Vagina (tissue), 2 donors: ENCODE measurements around the gene ABCB8.

Experiments
- CTCF ChIP-seq, 3 experiments: fragments of 450-650 bp in 2 of 3; fragments of 200-600 bp in 1 of 3; sonication (generic) in 1 of 3; IDR thresholded peaks; one replicate each; pipeline ENCODE4 v1.5.1; 2017 to 2019; ENCODE audit warnings: antibody characterized with exemption in 3 of 3, mild to moderate bottlenecking in 2 of 3, moderate library complexity in 2 of 3
- POLR2A ChIP-seq, 2 donors: fragments of 450-650 bp; IDR thresholded peaks; one replicate each; pipeline ENCODE4 v1.6.1; 2017; ENCODE audit warnings: antibody characterized with exemption in 2 of 2, mild to moderate bottlenecking in 2 of 2, moderate library complexity in 2 of 2
- POLR2AphosphoS5 ChIP-seq, 2 donors: sonication (generic); formaldehyde crosslinking; IDR thresholded peaks; one replicate each; pipeline ENCODE4 v1.9.0; 2017; ENCODE audit warnings: antibody characterized with exemption in 2 of 2, mild to moderate bottlenecking in 2 of 2, low read depth in 1 of 2; ENCODE audit not compliant: insufficient read depth in 1 of 2

- no peak for TF ChIP-seq CTCF (IDR thresholded peaks at IDR 0.05)
- TF ChIP-seq POLR2AphosphoS5 (IDR thresholded peaks at IDR 0.05; ENCODE audit: insufficient read depth in 1 of 2, low read depth in 1 of 2): no peak
- no peak for TF ChIP-seq POLR2A (IDR thresholded peaks at IDR 0.05)
Measured at GRCh38 chr7:151064454-151064853, 36.2 kb downstream of the ABCB8 start.
